Gastroesophageal sphincter (tissue), 3 donors: ENCODE data around the gene TRMT44.

Experiments used
- CTCF ChIP-seq, 4 experiments: fragments of 200-600 bp in 2 of 4; fragments of 450-650 bp in 2 of 4; sonication (generic) in 1 of 4; IDR thresholded peaks; one replicate each; pipeline ENCODE4 v1.5.1; 2017 to 2019; ENCODE audit warnings: antibody characterized with exemption in 4 of 4, mild to moderate bottlenecking in 2 of 4, moderate library complexity in 2 of 4
- EP300 ChIP-seq: sonication (generic); formaldehyde crosslinking; IDR thresholded peaks from one replicate; pipeline ENCODE4 v1.6.1; 2017; ENCODE audit warnings: antibody characterized with exemption, mild to moderate bottlenecking
- POLR2A ChIP-seq, 2 donors: fragments of 450-650 bp; IDR thresholded peaks; one replicate each; pipeline ENCODE4 v1.6.1; 2017; ENCODE audit warnings: antibody characterized with exemption in 2 of 2, mild to moderate bottlenecking in 2 of 2, moderate library complexity in 1 of 2

DNA sequence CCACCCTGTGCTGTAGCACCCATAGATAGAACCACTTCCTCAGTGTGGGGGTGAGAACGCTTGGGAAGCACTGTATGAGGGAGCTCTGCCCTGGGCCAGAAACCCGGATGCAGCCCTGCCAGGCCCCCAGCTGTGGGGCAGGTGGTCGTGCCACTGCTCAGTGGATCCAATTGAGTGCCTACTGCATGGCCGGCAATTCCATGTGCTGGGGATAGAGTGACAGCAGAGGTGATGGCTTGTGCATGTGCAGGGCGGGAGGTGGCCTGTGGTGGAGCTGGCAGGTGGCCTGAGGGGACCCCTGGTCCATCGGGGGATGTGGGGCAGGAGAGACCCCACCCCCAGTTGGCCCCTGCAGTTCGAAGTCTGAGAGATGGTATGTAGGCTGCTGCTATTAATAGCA lies 60.4 kb downstream of the TRMT44 start:
- TF ChIP-seq CTCF (IDR thresholded peaks at IDR 0.05) (no peak), EP300 (no peak), POLR2A (IDR thresholded peaks at IDR 0.05) (no peak)
